Measurements from ENCODE around the gene INO80B.

GRCh38 chr2:74474899-74475298, 20.0 kb downstream of the INO80B start:
- TF ChIP-seq MAX (IDR thresholded peaks at IDR 0.05) = no peak
- no peak for TF ChIP-seq EP300 (IDR thresholded peaks at IDR 0.05; ENCODE audit: borderline replicate concordance)
- no peak for TF ChIP-seq EGR1 (IDR thresholded peaks at IDR 0.05)
- no peak for TF ChIP-seq CEBPB (IDR thresholded peaks at IDR 0.05)
- no peak for TF ChIP-seq TAF1 (IDR thresholded peaks at IDR 0.05; ENCODE audit: low read depth)
- no peak for TF ChIP-seq CREB1 (IDR thresholded peaks at IDR 0.05; ENCODE audit: low read depth)

Data from Ishikawa (cell line).